NCI-H1930 (cell line): Measurements from ENCODE around the gene RAPGEF4.
"Not testable (repeated sequence)": the region's sequence is repeated elsewhere in the genome, so short reads cannot be mapped to it uniquely, and the experiment has no call there.

ENCODE experiments used
- DNase-seq, 2 experiments: peaks; one replicate each; lab custom pipeline; 2025; lab: John Stamatoyannopoulos, UW

RAPGEF4 gene

GRCh38 chr2:172726172-172726735 is 9.4 kb upstream of the RAPGEF4 start:
- DNase-seq, result no peak

DNA sequence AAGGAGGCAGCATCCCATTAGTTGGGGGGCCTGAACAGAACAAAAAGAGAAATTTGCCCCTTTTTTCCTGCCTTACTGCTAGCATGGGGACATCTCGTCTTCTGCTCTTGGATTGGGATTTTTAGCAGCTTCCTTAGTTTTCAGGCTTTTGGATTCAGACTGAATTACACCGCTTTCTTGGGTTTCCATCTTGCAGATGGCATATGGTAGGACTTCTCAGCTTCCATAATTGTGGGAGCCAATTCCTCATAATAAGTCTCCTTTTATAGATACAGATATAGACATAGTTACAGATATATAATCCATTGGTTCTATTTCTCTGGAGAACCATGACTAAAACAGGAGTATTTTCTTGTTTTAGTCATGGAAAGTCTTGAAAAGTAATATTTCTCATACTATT is 5.2 kb upstream of the RAPGEF4 start:
- no peak for DNase-seq

DNA sequence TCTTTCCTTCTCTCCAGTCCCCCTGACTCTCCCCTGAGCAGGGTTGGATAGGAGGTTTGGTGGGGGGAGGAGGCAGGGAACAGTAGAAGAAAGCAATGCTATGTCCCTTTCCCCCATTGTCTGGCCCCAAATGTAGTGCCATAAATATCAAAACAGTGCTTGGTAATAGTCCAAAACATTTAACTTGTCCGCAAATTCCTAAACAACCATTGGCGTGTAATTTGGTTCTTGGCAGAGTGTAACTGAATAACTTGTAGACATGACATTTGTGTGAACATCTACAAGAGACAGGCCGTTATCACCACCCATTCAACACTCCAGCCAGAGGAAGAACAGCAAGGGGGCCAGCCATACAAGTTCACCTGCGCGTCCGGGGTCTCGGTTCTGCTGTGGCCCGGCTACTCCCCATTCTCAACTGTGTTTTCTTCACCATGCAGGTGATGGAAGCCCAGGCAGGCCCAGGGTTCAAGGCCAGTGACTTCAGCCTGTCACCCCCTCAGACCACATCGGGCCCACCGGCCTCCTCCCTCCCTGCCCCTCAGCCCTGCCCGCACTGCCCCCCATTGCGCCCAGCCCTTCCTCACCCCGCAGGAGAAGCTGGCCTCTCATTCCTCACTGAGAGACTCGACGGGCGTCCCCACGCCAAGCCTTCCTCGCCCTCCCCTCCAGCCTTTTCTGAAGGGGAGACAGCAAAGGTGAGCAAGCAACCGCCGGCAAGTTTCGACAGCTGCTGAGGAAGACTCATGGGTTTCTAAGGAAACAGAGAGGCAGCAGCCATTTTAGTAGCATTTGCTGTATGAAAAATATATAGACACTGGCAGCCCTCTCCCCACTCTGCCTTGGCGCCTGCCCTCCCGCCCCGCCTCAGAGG is 699 bp upstream of the RAPGEF4 start:
- no peak for DNase-seq

DNA sequence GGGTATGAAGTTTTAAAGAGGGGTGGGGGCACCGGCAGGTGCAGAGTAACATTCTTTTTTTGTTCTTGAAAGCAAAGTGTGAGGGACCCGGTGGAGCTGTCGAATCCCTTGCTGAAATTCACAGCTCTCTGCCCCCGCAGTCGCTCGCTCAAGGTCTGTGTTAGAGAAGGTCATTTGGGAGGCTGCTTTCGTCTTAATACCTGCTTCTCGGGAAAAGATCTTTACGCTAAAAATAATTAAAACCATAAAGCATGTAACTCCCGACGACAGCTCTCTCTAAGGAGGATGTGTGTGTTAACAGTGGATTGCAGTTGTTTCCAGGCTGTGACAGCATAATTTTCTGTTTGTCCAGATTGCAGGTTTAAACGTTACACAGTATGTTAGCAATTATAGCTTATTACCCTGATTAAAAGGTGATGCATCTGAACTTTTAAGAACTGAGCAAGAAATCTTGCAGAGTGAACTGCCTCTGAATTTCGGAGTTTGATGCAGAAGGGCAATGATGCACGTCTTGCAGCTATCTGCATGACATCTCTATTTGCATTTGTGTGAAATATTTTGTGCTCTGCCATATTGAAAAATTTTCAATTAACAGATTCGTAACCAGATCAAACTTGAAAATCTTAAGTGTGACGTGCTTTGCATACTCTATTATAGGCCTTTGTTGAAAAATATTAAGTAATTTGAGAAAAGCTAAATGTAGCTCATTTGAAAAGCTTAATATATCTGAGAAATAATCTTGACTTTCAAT is 954 bp downstream of the RAPGEF4 start:
- no peak for DNase-seq

GRCh38 chr2:172739661-172740266 is 4.1 kb downstream of the RAPGEF4 start:
- no peak for DNase-seq

DNA sequence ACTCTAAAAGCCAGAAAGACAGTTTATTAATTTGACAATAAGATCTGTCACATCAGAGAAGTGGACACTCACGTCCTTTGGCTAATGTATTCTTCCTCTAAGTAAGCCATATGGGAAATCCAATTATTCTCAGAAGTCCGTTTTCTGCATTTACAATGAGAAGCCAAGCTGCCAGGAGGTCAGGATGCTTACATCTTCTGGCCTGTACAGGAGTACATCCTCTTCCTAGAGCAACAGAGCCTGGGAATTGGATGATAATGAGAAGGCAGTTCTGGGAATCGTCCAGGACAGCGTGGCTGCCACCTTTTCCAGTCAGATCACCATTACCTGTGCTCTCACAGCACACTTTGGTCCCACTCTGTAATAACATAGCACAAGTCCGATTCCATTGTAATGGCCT is 5.2 kb downstream of the RAPGEF4 start:
- DNase-seq, result no peak

DNA sequence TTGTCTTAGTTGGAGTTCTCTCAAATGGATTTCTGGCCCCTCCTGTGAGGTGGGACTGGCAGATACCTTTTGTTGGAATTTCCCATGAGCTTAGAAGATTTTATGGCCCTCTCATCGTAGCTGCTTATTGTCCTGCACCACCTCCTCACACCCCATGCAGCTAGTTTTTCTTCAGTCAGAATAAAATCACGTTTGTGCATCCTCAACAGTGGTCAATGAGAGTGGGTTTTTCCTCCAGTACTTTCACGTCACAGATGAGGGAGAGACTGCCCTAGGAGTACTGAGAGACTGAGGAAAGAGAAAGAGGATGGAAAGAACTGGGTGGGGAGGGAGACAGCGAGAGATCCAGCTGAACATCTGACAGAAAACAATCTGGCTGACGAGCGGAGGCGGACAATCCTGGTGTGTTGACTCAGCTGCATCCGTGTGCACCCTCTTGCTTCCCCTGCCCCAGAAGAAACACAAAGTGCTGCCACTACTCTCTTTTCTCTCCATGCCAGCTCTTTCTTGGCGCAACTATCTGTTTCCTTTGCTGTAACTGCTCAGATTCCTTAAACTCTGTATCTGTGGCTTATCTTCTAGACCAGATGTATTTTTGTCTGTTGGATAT is 7.4 kb downstream of the RAPGEF4 start:
- DNase-seq, result peak; percentile 9 to 15

DNA sequence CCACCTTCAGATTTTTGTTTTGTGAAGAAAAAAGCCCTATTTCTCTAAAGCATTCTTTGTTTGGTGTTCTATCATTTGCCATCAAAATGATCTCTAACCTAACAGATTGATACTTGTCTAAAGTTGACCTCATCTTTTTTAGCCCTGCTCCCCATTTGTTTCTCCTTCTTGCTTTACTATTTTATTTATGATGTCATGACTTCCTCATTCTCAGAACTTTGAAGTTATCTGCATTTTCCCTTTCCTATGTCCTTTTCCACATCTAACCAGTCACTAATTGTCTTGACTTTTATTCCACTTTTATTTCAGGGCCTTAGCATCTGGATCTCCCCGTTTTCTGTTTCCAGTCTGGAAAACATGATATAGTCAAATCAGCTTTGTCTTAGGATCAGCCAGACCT is 8.3 kb downstream of the RAPGEF4 start:
- no peak for DNase-seq

DNA sequence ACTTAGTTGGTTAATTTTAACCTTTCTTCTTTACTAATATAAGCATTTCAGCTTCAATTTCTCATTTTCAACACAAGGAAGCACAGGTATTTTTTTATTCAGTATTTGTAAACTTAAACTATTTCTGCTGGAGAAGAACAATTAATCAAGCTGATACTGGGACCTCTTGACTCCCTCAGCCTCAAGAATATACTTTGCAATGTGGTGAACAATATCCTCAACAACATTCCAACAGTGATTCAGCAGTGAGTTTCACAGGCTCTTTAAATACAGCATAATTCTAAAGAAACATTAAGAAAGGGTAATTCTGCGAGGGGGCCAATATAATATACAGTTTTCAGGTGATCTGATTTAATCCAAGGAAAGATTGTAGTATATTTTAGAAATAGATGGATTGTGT is 10.0 kb downstream of the RAPGEF4 start:
- DNase-seq, result no peak

DNA sequence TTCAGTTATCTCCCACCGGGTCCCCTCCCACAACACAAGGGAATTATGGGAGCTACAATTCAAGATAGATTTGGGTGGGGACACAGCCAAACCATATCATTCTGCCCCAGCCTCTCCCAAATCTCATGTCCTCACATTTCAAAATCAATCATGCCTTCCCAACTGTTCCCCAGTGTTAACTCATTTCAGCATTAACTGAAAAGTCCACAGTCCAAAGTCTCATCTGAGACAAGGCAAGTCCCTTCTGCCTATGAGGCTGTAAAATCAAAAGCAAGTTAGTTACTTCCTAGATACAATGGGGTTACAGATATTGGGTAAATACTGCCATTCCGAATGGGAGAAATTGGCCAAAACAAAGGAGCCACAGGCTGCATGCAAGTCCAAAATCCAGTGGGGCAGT is 12.9 kb downstream of the RAPGEF4 start:
- DNase-seq, result not testable (repeated sequence)

DNA sequence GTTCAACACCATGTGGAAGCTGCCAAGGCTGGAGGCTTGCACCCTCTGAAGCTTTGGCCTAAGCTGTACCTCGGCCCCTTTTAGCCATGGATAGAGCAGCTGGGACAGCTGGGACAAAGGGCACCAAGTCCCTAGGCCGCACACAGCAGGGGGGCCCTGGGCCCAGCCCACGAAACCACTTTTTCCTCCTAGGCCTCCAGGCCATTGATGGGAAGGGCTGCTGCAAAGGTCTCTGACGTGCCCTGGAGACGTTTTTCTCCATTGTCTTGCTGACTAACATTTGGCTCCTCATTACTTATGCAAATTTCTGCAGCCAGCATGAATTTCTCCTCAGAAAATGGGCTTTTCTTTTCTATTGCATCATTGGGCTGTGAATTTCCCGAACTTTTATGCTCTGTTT is 13.7 kb downstream of the RAPGEF4 start:
- no peak for DNase-seq

- DNase-seq, result no peak
Measured at GRCh38 chr2:172751564-172751963, 15.9 kb downstream of the RAPGEF4 start.

DNA sequence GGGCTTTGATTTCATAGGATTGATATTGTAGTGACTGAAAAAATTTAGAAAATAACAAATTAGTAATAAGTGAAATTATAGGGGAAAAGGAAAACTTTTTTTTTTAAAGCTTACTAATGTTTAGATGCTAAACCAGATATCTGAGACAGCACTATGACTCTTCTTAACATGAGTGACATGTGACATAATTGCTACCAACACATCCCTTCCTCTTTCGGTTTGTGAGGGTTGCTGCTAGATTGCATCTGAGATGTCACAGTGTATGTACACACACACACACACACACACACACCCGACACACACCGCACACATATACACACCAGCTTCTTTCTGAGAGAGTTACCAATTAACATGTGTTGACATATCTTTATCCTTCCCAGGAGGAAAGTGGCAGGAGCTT is 18.0 kb downstream of the RAPGEF4 start:
- DNase-seq, result no peak

DNA sequence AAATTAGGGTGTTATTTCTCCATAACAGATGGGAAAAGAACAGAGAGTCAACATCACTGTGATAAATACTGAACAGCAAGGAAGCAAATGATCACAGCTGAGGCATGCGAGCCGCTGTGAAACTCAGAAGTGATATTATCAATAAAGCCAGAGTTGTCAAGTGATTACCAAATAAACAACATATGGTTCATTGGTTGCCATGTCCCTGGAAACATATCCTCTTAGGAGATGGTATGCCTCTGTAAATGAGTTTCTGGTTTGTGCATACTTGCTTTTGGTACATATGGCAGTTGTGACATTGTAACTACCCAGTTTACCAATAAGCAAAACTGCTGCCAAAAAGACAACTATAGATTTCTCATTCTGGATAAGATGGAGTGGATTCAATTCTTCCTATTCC is 23.8 kb downstream of the RAPGEF4 start:
- no peak for DNase-seq

- no peak for DNase-seq
Measured at GRCh38 chr2:172761306-172761705, 25.7 kb downstream of the RAPGEF4 start.

DNA sequence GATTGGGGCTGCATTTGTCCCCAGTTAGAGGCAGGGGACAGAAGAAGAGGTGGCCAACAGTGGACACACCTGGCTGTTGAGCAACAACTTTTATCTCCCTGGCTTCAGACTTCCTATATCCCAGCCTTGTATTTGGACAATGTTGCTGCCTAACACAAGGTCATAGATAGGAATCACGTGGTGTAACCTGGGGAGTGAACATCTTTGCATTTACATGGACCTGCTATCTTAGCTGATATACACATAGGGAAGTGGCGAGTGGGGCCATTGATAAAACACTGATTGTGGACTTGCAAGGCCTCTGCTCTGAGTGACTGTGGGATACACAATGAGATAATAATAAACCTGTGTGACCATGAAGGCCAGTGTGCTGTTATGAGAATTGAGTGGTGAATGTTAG is 26.9 kb downstream of the RAPGEF4 start:
- no peak for DNase-seq

- DNase-seq, result no peak
Measured at GRCh38 chr2:172763079-172763478, 27.4 kb downstream of the RAPGEF4 start.

DNA sequence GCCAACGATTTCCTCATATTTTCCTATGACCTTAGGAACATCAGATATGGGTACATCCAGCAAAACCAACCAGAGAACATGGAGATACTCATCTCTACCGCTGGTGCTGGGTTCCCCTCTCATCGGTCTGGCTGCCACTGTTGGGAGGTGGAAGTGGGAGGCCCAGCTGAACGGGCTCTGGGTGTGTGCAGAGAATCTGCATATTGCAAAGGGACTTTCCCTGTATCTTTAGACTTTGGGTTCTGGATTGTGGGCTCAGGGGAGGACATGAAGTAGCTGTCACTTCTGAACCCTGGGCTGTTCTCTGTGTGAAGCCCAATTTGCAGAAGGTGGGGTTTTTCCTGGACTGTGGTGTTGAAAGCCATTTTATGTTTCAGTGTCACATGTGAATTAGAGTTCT is 30.0 kb downstream of the RAPGEF4 start:
- no peak for DNase-seq

GRCh38 chr2:172768401-172768800 is 32.8 kb downstream of the RAPGEF4 start:
- no peak for DNase-seq

- no peak for DNase-seq
Measured at GRCh38 chr2:172769879-172770278, 34.2 kb downstream of the RAPGEF4 start.

GRCh38 chr2:172770887-172771286 is 35.2 kb downstream of the RAPGEF4 start:
- no peak for DNase-seq

GRCh38 chr2:172772633-172773032 is 37.0 kb downstream of the RAPGEF4 start:
- no peak for DNase-seq
